Fibroblast of lung (primary cell): ENCODE data around the gene WAS. TPM values are rescaled to one million over a fixed set of nuclear protein-coding genes. Genes with fewer than 3 reads are reported as not detected.
A peak's percentile ranks its signal among the peaks of the same experiment; 100 is the strongest.

Experiments used
- DNase-seq, 2 donors: peaks; one replicate each; pipeline versions ENCODE4 v3.0.0 to v3.0.0-alpha.2; 2010; ENCODE audit warnings: low read depth in 2 of 2
- H2AFZ ChIP-seq: 2 replicates; pipeline ENCODE4 v1.5.1; 2012; ENCODE audit warnings: low read length, control low read depth, inconsistent platforms
- H3K27ac ChIP-seq: 2 replicates; pipeline ENCODE4 v1.5.1; 2011; ENCODE audit warnings: low read length, control low read depth; ENCODE audit not compliant: insufficient read depth
- H3K27me3 ChIP-seq: 2 replicates; pipeline ENCODE4 v1.5.1; 2011; ENCODE audit warnings: mild to moderate bottlenecking, low read length; ENCODE audit not compliant: control insufficient read depth, insufficient read depth
- H3K36me3 ChIP-seq: 2 replicates; pipeline ENCODE4 v1.5.1; 2011; ENCODE audit warnings: low read length; ENCODE audit not compliant: control insufficient read depth, insufficient read depth
- H3K4me1 ChIP-seq: 2 replicates; pipeline ENCODE4 v1.5.1; 2011; ENCODE audit warnings: low read length; ENCODE audit not compliant: control insufficient read depth, insufficient read depth; ENCODE audit errors: extremely low read depth
- H3K4me2 ChIP-seq: 2 replicates; pipeline ENCODE4 v1.5.1; 2011; ENCODE audit warnings: low read length, control low read depth; ENCODE audit not compliant: insufficient read depth; ENCODE audit errors: extremely low read depth
- H3K4me3 ChIP-seq, 4 experiments: fragments of 200-600 bp in 1 of 4; sonication (generic) in 1 of 4; replicated peaks in 1 of 4; 2 replicates each; pipeline ENCODE4 v1.5.1; 2011 to 2016; ENCODE audit warnings: low read length in 4 of 4, low read depth in 3 of 4, mild to moderate bottlenecking in 3 of 4, control low read depth in 2 of 4, inconsistent platforms in 1 of 4, mixed read lengths in 1 of 4; ENCODE audit not compliant: insufficient read depth in 1 of 4; ENCODE audit errors: control extremely low read depth in 1 of 4
- H3K79me2 ChIP-seq: 2 replicates; pipeline ENCODE4 v1.5.1; 2012; ENCODE audit warnings: mild to moderate bottlenecking, low read length, inconsistent platforms; ENCODE audit not compliant: control insufficient read depth, insufficient read depth
- H3K9ac ChIP-seq: 2 replicates; pipeline ENCODE4 v1.5.1; 2011; ENCODE audit warnings: mild to moderate bottlenecking, low read length, control low read depth; ENCODE audit not compliant: insufficient read depth
- H3K9me3 ChIP-seq: 2 replicates; pipeline ENCODE4 v1.5.1; 2012; ENCODE audit warnings: low read depth, low read length; ENCODE audit not compliant: control insufficient read depth, insufficient read depth
- H4K20me1 ChIP-seq: 2 replicates; pipeline ENCODE4 v1.5.1; 2011; ENCODE audit warnings: low read length; ENCODE audit not compliant: control insufficient read depth, insufficient read depth; ENCODE audit errors: extremely low read depth
- CTCF ChIP-seq, 2 donors: IDR thresholded peaks in 1 of 2; conservative IDR thresholded peaks in 1 of 2; 1 replicate in 1 of 2; 2 replicates in 1 of 2; pipeline ENCODE4 v1.5.1; 2011 to 2012; ENCODE audit warnings: low read length in 2 of 2, control low read depth in 1 of 2, inconsistent platforms in 1 of 2, low read depth in 1 of 2, mild to moderate bottlenecking in 1 of 2
- EZH2 ChIP-seq: IDR thresholded peaks from 2 replicates; pipeline ENCODE4 v1.5.1; 2012; ENCODE audit warnings: low read length, control low read depth, mild to moderate bottlenecking; ENCODE audit errors: missing control alignments
- polyA plus RNA-seq, 2 donors: library from polyadenylated mRNA; depleted of rRNA in 1 of 2; stranded (reverse) in 1 of 2; unstranded in 1 of 2; fragments of >200 nt; gene quantifications; 2 replicates each; pipeline ENCODE4 v1.2.1, GENCODE V29; 2011 to 2012; ENCODE audit warnings: missing spikeins in 1 of 2
- total RNA-seq: library from RNA; depleted of rRNA; stranded (reverse); fragments of >200 nt; gene quantifications from 2 replicates; pipeline ENCODE4 v1.2.1, GENCODE V29; 2014

WAS gene
- total and polyA plus RNA-seq, 2 donors (not counting 1 experiment from before 2014, with no cell fraction given), result 0.07 to 0.17 TPM

GRCh38 chrX:48737213-48737938 lies 53.8 kb downstream of the WAS start:
- Histone ChIP-seq H4K20me1 (no peaks in the 10 kb centered on the region), H3K4me1 (no peaks in the 10 kb centered on the region), H2AFZ (peak overlapping the region; percentile 66), H3K27ac (peak overlapping the region; percentile 61), H3K9ac (peak overlapping the region; percentile 60), H3K9me3 (no peaks in the 10 kb centered on the region), H3K4me3 (peak overlapping the region; percentile 44 to 77 (median 55)), H3K4me2 (peak overlapping the region; percentile 83), H3K27me3 (no peaks in the 10 kb centered on the region), H3K36me3 (no peaks in the 10 kb centered on the region), H3K79me2 (no peaks in the 10 kb centered on the region)
- DNase-seq, result peak; percentile 97 to 99
- TF ChIP-seq CTCF (conservative IDR thresholded peaks at IDR 0.05 in 1 of 2, IDR thresholded peaks at IDR 0.05 in 1 of 2; ENCODE audit: low read depth in 1 of 2, low read length in 2 of 2) (no peak), EZH2 (no peak)

GRCh38 chrX:48737940-48738339 lies 54.3 kb downstream of the WAS start:
- no peaks in the 10 kb centered on the region for H3K9me3 ChIP-seq
- H3K9ac ChIP-seq, result no peak overlapping the region
- no peak for TF ChIP-seq CTCF (conservative IDR thresholded peaks at IDR 0.05 in 1 of 2, IDR thresholded peaks at IDR 0.05 in 1 of 2; ENCODE audit: low read depth in 1 of 2, low read length in 2 of 2)
- no peak for TF ChIP-seq EZH2
- peak overlapping the region; percentile 83 for H3K4me2 ChIP-seq
- H3K36me3 ChIP-seq, result no peaks in the 10 kb centered on the region
- H3K4me1 ChIP-seq, result no peaks in the 10 kb centered on the region
- no peak for DNase-seq
- H3K27me3 ChIP-seq, result no peaks in the 10 kb centered on the region
- peak overlapping the region; percentile 61 for H3K27ac ChIP-seq
- H2AFZ ChIP-seq, result peak overlapping the region; percentile 66
- peak overlapping the region; percentile 44 to 77 (median 55) for H3K4me3 ChIP-seq
- H3K79me2 ChIP-seq, result no peaks in the 10 kb centered on the region
- H4K20me1 ChIP-seq, result no peaks in the 10 kb centered on the region

Other genes with a start within 250 kb of the WAS start
- 21.5 and 21.8 TPM in 2 replicates for gene SLC38A5, start 213.5 kb upstream of the WAS start, total RNA-seq
- gene SLC38A5, start 213.5 kb upstream of the WAS start, polyA plus RNA-seq, result 8.3 and 35.0 TPM in 2 replicates
- gene FTSJ1, start 207.6 kb upstream of the WAS start, total RNA-seq, result 22.6 and 29.4 TPM in 2 replicates
- gene FTSJ1, start 207.6 kb upstream of the WAS start, polyA plus RNA-seq, result 30.2 and 38.0 TPM in 2 replicates
- gene PORCN, start 174.8 kb upstream of the WAS start, total RNA-seq, result 6.2 and 11.4 TPM in 2 replicates
- gene PORCN, start 174.8 kb upstream of the WAS start, polyA plus RNA-seq, result 5.4 and 6.0 TPM in 2 replicates
- 30.8 and 93.5 TPM in 2 replicates for gene EBP, start 162.0 kb upstream of the WAS start, total RNA-seq
- gene EBP, start 162.0 kb upstream of the WAS start, polyA plus RNA-seq, result 61.0 and 68.2 TPM in 2 replicates
- gene TBC1D25, start 144.1 kb upstream of the WAS start, total RNA-seq, result 3.9 and 5.1 TPM in 2 replicates
- gene TBC1D25, start 144.1 kb upstream of the WAS start, polyA plus RNA-seq, result 8.5 and 9.4 TPM in 2 replicates
- 39.8 and 52.7 TPM in 2 replicates for gene RBM3, start 109.3 kb upstream of the WAS start, total RNA-seq
- 422 and 464 TPM in 2 replicates for gene RBM3, start 109.3 kb upstream of the WAS start, polyA plus RNA-seq
- gene WDR13, start 86.3 kb upstream of the WAS start, total RNA-seq, result 98.4 and 99.7 TPM in 2 replicates
- 41.2 and 47.4 TPM in 2 replicates for gene WDR13, start 86.3 kb upstream of the WAS start, polyA plus RNA-seq
- gene SUV39H1, start 12.9 kb downstream of the WAS start, total RNA-seq, result 0.51 and 1.5 TPM in 2 replicates
- gene SUV39H1, start 12.9 kb downstream of the WAS start, polyA plus RNA-seq, result 2.8 and 10.3 TPM in 2 replicates
- gene GLOD5, start 77.9 kb downstream of the WAS start, total RNA-seq, result not detected in 2 replicates
- gene GLOD5, start 77.9 kb downstream of the WAS start, polyA plus RNA-seq, result not detected in 2 replicates
- gene GATA1, start 102.8 kb downstream of the WAS start, total RNA-seq, result not detected in 2 replicates
- 0.07 TPM in 1 of 2 replicates, not detected in the other for gene GATA1, start 102.8 kb downstream of the WAS start, polyA plus RNA-seq
- gene HDAC6, start 118.3 kb downstream of the WAS start, total RNA-seq, result 31.3 and 32.5 TPM in 2 replicates
- gene HDAC6, start 118.3 kb downstream of the WAS start, polyA plus RNA-seq, result 18.0 and 20.0 TPM in 2 replicates
- gene ERAS, start 142.7 kb downstream of the WAS start, total RNA-seq, result not detected in 2 replicates
- gene ERAS, start 142.7 kb downstream of the WAS start, polyA plus RNA-seq, result 0.05 TPM in 1 of 2 replicates, not detected in the other
- 0.17 and 0.51 TPM in 2 replicates for gene PCSK1N, start 151.8 kb downstream of the WAS start, total RNA-seq
- gene PCSK1N, start 151.8 kb downstream of the WAS start, polyA plus RNA-seq, result 0.08 TPM in 1 of 2 replicates, not detected in the other
- gene TIMM17B, start 214.0 kb downstream of the WAS start, total RNA-seq, result 22.3 and 32.0 TPM in 2 replicates
- gene TIMM17B, start 214.0 kb downstream of the WAS start, polyA plus RNA-seq, result 19.0 and 24.8 TPM in 2 replicates
- 57.0 and 70.9 TPM in 2 replicates for gene PQBP1, start 214.1 kb downstream of the WAS start, total RNA-seq
- gene PQBP1, start 214.1 kb downstream of the WAS start, polyA plus RNA-seq, result 41.1 and 57.0 TPM in 2 replicates
- gene SLC35A2, start 227.8 kb downstream of the WAS start, total RNA-seq, result 8.5 and 9.6 TPM in 2 replicates
- gene SLC35A2, start 227.8 kb downstream of the WAS start, polyA plus RNA-seq, result 33.0 and 41.2 TPM in 2 replicates
- 2.3 and 3.1 TPM in 2 replicates for gene PIM2, start 235.2 kb downstream of the WAS start, total RNA-seq
- gene PIM2, start 235.2 kb downstream of the WAS start, polyA plus RNA-seq, result 3.7 and 5.0 TPM in 2 replicates